HL-60/S4 treated with phorbol 12-myristate 13-acetate at 8.2 ng/mL for 4 days and 3 days (cell line): ENCODE results near the gene CDC7.
"Not testable (repeated sequence)": the region's sequence is repeated elsewhere in the genome, so short reads cannot be mapped to it uniquely, and the experiment has no call there.

Source experiments
- in situ Hi-C: fragments of 300-500 bp; cut with MboI; formaldehyde crosslinking; loops from 2 replicates; pipeline ENCODE4 v1.15.0; 2022; ENCODE audit warnings: low sequenced_read_pairs

Gene CDC7

DNA sequence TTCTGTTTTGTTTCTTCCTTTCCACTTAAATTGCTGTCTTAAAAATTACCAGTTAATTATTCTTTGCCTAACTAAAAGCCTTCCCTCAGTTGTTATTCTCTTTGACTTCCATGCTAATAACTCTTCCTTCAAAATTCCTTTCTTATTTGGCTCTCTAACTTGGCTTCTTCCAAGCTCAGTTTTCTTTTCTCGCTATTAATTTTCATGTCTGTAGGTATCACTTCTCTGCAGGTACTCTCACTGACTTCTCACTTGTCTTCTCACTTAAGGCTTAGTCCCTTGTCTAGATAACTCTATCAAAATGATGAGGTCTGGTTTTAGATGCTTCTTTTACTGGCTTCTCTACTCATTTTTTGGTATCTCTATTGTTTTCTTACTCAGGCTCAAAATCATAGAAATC lies 10.1 kb downstream of the CDC7 start:
- in situ Hi-C loops, result no loop called here

DNA sequence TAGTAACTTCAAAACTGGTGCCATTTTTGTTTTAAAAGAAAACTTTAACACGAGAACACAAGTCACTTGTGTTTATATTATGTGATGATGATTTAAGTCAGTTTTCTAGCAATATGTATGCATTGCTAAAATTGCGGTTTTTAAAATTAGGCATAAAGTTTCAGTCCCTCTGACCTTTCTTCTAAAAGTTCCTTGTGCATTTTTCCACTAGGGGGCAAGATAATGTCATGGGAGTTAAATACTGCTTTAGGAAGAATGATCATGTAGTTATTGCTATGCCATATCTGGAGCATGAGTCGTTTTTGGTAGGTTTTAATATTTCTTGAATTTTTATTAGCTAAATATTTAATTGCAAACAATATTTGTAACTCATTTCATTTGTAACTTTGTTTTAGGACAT lies 10.7 kb downstream of the CDC7 start:
- in situ Hi-C loops, result no loop called here

DNA sequence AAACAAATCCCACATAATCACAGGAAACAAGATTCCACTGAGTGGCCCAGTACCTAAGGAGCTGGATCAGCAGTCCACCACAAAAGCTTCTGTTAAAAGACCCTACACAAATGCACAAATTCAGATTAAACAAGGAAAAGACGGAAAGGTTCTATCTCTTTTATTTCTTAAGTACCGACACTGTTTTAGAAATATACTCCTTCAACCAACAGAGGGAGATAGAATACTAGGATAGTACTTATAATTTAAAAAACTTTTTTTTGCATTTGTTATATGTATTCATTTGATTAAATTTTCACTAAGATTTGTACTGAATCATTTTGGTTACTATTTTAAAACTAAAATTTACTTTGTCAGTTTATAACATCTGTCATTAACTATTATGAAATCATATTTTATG lies 12.5 kb downstream of the CDC7 start:
- in situ Hi-C loops, result no loop called here

DNA sequence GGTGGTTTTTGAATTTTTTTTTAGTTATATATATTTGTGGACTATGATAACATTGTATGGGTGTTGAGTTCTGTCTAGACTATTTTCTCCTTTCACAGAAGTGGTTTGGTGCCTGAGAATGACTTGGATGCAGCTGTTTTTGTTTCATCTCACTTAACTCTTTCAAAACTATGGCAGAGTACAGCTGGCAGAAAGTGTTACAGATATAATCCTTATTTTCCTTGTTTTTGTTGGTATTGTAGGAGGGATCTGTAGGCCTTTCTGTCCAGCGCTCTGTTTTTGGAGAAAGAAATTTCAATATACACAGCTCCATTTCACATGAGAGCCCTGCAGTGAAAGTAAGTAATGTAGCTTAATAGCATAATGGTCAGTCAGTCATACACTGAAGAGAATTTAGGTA lies 13.1 kb downstream of the CDC7 start:
- in situ Hi-C loops, result no loop called here

DNA sequence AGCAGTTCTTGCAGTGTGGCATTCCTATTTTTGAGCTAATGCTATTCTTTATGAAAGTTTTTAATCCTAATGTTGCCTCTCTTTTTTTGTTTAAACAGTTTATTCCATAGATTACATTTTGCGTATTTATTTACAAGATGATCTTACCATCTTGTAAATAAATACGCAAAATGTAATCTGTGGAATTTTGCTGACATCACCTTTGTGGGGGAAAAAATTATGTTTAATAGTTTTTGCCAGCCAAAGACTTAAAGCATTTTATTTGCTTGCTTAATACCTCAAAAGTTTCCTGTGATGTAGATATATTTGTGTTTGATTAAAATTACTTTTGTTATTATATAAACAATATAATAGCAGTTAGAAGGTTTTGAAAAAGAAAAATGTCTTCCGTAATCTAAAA lies 15.3 kb downstream of the CDC7 start:
- in situ Hi-C loops, result no loop called here

DNA sequence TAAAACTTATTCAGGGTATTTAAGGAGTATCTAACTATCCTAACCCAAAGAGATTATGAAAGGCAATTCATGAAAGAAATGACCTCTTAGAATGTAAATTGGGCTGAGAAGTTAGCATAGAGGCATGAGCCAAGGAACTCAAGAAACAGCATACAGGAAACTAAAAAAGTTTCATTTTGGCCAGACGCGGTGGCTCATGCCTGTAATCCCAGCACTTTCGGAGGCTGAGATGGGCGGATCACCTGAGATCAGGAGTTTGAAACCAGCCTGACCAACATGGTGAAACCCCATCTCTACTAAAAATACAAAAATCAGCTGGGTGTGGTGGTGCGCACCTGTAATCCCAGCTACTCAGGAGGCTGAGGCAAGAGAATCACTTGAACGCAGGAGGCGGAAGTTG lies 16.0 kb downstream of the CDC7 start:
- in situ Hi-C loops, result not testable (repeated sequence)

DNA sequence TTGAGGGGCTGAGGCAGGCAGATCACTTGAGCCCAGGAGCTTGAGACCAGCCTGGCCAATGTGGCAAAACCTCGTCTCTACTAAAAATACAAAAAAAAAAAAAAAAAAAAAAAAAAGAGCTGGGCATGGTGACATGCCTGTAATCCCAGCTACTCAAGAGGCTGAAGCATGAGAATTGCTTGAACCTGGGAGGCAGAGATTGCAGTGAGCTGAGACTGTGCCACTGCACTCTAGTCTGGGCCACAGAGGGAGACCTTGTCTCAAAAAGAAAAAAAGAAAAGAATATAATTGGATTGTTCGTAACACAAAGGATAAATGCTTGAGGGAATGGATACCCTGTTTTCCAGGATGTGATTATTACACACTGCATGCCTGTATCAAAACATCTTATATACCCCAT lies 18.5 kb downstream of the CDC7 start:
- in situ Hi-C loops, result not testable (repeated sequence)

DNA sequence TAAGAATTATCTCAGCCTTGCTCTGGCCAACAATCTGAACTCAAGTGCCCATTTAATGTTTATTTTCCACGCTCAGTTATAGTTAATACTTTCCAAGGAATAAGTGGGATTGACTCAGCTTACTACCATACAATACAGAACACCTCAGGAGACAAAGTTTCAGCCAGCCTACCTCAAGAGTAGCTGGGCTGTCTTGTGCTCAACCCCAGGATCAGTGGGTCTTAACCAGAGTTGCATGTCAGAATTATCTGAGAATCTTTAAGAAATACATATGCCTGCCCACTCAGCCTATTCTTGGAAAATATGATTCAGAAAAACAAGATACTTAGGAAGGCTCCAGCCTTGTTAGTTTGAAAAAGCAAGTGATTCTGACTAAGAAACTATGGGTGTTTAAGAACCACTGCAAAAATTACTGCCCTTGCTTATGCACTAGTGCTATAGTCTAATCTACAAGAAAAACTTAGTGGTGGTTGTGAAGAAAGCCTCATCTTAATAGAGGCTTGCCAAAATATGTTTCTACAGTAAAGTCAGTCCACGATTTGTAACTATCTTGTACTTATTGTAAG lies 20.4 kb downstream of the CDC7 start:
- in situ Hi-C loops, result no loop called here

DNA sequence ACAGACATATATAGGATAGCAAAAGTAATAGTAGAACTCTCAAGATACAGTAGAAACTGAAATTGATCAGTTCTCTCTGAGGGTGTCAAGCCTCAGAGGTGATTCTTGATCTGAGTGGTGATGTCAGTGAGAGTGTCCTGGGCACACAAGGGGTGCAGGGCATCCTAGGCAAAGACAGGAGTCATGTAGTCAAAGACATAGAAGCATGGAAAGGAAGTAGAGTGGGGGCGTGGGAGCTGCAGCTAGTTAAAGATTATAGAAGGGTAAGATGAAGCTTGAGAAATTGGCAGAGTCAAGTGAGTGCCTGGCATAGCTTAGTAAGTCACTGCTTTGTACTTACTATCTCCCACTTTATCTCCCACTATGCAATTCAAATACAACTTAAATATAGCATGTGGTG lies 22.8 kb downstream of the CDC7 start:
- in situ Hi-C loops, result no loop called here

DNA sequence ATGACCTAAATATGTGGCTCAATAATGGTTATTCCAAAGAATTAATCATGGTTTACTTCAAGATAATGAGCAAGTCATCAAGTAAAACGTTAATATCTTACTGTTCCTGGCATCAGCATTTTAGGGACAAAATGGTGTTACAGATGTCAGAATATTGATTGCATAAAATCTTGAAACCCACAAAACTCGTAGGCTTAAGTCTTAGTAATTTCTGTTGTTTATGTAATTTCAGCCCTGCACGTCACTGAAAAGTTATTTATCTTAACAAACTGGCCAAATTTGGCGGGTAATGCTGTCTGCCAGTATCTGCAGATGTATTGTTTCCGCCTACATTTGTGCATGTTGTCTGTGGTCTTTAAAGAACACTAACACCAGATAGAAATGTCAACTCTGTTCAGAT lies 25.8 kb downstream of the CDC7 start:
- in situ Hi-C loops, result no loop called here

DNA sequence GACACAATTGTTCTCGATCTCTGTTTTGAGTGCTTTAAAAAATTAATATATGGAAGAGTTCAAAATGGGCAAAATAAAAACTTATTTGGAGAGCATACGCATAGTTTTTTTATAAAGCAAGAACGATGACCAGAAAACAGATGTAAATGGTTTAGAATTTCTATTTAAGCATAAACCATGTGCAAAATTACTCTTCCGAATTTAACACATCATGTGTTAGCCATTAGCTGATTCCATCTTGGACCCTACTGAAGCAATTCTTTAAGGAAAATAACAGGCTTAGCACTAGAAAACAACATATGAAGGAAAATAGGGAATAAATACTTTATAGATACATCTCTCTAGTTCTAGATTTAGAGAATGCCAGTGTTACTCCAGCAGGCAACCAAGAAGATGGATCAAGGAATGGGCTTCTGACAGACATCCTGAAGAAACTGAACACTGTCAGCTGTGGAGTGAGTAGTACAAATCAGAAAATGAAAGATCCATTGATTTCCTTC lies 26.7 kb downstream of the CDC7 start:
- in situ Hi-C loops, result no loop called here

DNA sequence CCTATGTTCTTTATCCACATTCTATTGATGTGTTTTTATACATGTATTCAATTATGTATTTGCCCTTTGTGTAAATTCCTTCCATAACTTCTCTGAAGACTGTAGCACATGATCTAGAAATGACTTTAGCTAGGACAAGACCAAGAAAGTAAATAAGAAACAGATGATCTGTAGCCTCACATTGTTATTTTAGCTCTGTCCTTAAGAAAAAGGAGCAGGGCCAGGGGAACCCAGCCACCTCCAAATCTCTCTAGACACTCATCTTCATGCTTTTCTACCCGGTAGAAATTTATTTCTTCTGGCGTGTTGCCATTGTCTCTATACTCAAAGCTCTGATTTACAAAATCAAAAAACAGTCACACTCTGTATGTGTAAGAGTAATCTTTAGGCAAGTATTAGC lies 27.1 kb downstream of the CDC7 start:
- in situ Hi-C loops, result no loop called here

DNA sequence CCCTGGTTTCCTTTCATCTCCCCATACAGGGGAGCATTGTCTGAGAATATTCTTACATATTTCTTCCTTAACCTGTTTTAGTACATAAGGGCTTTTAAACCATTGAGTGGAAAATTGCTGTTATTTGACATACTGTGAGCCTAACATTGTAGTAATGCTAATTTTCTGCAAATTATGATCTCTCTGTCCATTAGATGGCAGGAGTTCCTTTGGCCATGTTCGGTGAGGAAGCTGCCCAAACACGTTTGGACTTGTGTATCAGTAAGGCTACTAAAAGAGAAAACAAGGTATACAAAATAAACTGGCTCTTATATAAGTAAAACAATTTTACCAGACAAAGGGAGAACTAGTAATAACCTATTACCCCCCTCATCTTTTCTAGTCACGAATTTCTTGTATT lies 29.2 kb downstream of the CDC7 start:
- in situ Hi-C loops, result no loop called here

DNA sequence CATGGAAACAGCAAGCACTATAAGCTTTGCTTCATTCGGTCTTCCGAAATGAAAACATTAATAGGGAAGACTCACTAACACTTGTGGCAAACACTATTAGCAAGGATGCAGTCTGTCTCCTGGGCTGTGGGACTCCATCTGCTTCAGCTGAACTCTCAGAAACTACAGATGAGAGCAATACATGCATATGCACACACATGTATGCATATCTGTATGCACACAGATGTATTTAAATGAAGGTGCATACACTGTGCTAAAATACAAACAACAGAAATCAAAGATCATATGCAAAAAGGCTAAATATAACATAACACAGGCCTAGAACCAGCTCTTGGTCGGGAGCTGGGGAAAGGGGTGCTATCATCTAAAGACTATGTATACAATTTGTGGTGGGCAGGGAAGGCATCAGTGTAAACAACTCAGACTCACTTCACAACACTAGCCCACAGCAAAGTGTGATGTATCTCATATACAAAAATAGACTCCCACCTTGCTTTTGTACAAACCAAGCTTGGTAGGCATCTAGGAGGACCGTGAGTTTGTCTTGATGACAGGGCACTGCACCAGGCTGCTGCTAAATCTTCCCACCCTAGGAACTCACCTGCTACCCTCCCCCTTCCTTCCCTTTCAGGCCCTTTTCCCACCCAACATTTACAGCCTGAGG lies 32.8 kb downstream of the CDC7 start:
- in situ Hi-C loops, result no loop called here

DNA sequence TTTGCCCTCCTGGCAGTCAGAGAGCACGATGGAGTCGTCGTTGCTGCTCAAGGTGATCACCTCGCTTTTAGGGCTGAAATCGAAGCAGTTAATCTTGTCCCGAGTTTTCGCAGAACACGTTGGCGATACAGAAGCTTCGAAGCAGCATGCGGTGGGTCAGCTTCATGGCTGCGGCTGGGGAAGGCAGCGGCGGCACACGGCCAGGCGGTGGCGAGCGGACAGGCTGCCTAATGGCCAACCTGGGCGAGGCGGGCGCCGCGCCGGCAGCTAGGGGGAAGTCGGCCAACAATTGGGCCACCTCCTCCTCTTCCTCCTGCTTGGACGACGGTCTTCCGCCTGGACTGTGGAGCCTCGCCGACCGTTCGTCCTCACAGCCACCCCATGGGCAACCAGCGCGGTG lies 34.8 kb downstream of the CDC7 start:
- in situ Hi-C loops, result no loop called here

DNA sequence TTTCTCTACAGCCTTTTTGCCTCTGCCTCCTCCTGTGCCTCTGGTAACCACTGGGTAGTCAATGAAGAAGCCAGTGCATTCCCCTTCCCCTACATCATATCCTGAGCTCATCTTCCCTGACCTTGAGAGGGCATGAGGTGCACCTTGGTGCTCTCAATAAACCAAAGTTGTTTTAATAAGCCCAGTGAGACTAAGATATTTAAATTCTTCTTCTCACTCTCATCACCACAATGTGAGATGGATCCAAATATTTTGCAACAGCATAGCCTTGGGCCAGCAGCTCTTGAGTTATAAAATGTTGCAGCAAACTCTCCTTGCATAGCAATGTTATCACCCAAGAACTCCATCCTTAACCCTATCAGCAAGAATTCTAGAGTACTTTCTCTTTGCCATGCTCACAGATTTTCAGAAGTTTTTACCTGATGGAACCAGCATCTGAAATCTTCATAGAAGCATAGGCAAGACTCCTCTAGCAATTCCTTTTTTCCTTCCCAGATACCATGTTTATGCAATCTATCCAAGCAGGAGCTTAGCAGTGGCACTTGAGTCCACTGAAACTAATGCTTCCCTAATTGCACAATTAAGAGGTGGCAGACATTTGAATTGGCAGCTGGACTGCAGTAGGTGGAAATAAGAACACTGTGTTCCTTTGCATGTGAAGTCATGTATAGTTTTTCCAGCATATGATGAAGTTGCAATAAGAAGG lies 36.8 kb downstream of the CDC7 start:
- in situ Hi-C loops, result no loop called here

DNA sequence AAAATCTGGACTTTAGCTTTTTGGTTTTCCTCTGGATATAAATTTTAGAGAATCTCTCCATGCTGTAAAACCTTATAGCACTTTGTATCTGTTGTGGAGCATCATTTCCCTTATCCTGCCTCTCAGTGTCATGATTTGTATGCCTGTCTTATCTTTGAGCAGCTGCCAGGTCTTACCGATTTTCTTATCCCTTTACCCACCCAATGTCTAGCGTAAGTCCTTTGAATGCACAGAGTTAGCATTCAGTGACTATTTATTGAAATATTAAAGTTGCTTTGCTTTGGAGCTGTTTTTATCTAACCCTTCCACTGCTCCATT lies 37.3 kb downstream of the CDC7 start:
- in situ Hi-C loops, result no loop called here

DNA sequence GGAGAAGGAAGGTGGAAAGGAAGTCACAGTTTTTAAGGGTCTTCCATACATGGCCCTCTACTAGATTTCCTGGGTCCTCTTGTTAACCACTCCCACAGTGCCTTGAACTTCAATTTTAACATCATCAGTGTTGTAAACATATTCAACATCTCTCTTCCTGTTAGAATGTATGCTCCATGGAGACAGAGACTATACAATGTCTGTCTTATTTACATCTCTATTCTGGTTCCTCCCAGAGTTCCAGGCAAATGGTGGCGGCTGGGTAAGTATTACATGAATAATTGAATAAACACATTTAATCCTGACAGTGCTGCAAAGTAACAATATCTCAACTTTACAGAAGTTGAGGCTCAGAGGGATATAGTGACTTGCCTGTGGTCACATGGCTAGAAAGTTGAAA lies 40.3 kb downstream of the CDC7 start:
- in situ Hi-C loops, result no loop called here

DNA sequence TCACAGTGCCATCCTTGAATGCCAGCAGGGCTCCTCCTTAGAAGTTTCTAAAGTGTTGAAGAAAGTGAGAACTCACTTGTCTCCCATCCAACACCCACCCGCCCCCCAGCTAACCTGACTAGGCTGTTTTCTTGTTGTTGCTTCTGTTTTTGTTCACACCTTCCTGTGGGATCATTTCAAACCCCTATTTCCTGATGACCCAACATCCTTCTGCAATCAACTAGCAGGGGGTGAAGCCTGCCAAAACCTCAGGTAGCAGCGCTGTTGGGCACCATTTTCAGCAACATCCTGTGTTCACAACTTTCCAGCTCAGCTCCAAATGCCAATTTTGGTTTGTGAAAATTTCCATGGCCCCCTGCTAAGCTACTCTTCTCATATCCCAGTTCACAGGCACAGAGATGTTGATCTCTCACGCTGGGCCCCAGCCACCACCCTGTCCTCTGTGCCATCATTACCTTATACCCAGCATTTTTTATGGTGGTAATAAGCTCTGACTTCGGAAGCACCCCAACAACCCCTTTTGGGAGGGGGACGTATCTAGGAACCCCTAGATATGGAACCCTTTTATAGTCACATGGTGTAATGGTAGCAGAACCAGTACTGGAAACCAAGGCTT lies 41.4 kb downstream of the CDC7 start:
- in situ Hi-C loops, result no loop called here

DNA sequence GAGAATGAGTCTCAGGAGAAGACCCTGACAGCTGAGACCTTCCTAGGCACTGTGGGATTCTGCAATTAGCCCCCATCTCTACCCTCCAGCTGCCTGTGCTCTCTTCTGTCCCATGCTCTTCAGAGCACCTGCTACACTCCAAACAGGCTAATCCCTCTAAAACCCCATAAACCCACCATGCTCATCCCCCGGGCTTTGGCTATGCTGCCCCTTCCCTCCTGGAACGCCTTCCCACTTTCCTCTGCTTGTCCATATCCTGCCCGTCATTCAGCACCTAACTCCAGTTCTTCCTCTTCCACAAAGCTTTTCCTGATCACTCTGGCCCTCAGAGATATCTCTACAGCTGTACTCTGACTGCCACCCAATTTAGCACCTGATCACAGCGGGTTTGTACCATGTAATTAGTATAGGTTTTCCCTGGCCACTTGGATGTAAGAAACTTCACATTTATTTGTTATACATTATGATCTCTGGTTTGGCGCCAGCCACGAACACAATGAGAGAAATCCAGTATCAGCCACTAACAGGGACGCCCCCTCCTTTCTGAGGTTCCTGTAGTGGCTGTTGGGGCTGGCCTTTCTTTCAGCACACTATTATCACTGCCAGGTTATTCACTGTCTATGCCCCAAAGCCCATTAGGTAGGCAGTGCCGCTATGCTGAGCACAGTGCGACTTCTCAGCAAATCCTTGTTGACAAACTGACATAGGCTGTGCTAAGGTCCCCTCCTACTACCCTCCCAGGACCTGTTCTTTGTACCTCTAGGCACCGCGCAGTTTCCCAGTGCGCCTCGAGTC lies 45.1 kb downstream of the CDC7 start:
- in situ Hi-C loops, result no loop called here

DNA sequence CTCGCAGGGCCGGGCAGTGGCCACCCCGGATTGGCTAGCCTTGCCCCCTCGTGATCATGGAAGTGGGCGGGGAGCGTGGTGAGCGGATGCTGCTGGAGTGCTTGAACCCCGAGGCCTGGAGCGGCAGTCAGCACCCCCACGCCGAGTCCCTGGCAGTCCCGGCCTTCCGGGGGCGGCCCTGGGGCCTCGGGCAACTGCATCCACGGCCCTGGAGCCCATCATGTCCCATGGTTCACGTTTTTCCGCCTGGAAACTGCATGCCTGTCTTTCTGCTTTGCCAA lies 45.6 kb downstream of the CDC7 start:
- in situ Hi-C loops, result no loop called here

DNA sequence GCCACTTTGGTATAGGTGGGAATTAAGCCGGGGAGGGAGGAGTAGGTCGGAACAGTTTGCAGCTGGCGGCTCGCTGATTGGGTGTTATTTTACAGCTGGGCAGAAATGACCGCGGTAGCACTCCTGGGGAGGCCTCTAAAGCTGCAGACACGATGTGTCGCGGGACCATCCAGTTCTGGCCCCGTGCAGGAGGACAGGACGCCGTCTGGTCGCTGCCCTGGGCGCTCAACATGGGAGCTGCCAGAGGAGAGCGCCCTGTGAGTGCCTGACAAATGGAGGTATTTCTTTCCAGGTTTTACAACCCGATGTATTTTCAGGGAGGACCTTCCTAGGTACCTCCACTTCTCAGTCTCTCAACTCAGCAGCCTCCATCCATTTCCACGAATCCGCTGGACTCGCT lies 46.2 kb downstream of the CDC7 start:
- in situ Hi-C loops, result no loop called here
